HG03045 (cell line): ENCODE data around the gene FOXB1.

ENCODE experiments used
- ATAC-seq: cut with Tn5 transposase; IDR thresholded peaks from one replicate; pipeline ENCODE4 v1.9.1; 2021; ENCODE audit warnings: mild to moderate bottlenecking, moderate library complexity; ENCODE audit not compliant: unreplicated experiment

Gene FOXB1

GRCh38 chr15:60004009-60004845 lies at the start of gene FOXB1:
TSS of gene FOXB1 (plus strand) at chr15:60004311. CDS start at chr15:60004964, 653 bp downstream.
- ATAC-seq = no peak

GRCh38 chr15:59958288-59958687 lies 45.8 kb upstream of the FOXB1 start:
- ATAC-seq = no peak

- no peak for ATAC-seq
Observed at GRCh38 chr15:59960318-59960717, 43.8 kb upstream of the FOXB1 start.

GRCh38 chr15:59963322-59963721 lies 40.8 kb upstream of the FOXB1 start:
- no peak for ATAC-seq

GRCh38 chr15:59963925-59964324 lies 40.2 kb upstream of the FOXB1 start:
- no peak for ATAC-seq

GRCh38 chr15:59965741-59966140 lies 38.4 kb upstream of the FOXB1 start:
- no peak for ATAC-seq

GRCh38 chr15:59966262-59966661 lies 37.8 kb upstream of the FOXB1 start:
- ATAC-seq = no peak

GRCh38 chr15:59968314-59968713 lies 35.8 kb upstream of the FOXB1 start:
- no peak for ATAC-seq

- ATAC-seq = no peak
Observed at GRCh38 chr15:59972241-59972640, 31.9 kb upstream of the FOXB1 start.

- no peak for ATAC-seq
Observed at GRCh38 chr15:59976480-59977271, 27.4 kb upstream of the FOXB1 start.

- ATAC-seq = no peak
Observed at GRCh38 chr15:59991834-59992233, 12.3 kb upstream of the FOXB1 start.

GRCh38 chr15:59993041-59993750 lies 10.9 kb upstream of the FOXB1 start:
- ATAC-seq = no peak

GRCh38 chr15:59993950-59994401 lies 10.1 kb upstream of the FOXB1 start:
- ATAC-seq = no peak

- ATAC-seq = no peak
Observed at GRCh38 chr15:59994526-59994887, 9.6 kb upstream of the FOXB1 start.

GRCh38 chr15:59994888-59995557 lies 9.1 kb upstream of the FOXB1 start:
- ATAC-seq = no peak

- no peak for ATAC-seq
Observed at GRCh38 chr15:59995568-59996297, 8.4 kb upstream of the FOXB1 start.

- no peak for ATAC-seq
Observed at GRCh38 chr15:59996298-59997041, 7.6 kb upstream of the FOXB1 start.

- peak; percentile 74 for ATAC-seq
Observed at GRCh38 chr15:59997070-59997701, 6.9 kb upstream of the FOXB1 start.
